DND-41 (cell line): ENCODE measurements around the gene CDCA5.

Source experiments
- CTCF ChIP-seq: IDR thresholded peaks from 2 replicates; pipeline ENCODE4 v1.5.1; 2012; ENCODE audit warnings: borderline replicate concordance, low read length, moderate library complexity, mild to moderate bottlenecking; ENCODE audit not compliant: poor library complexity, severe bottlenecking; ENCODE audit errors: extremely low read depth
- EZH2 ChIP-seq: IDR thresholded peaks from 3 replicates; pipeline ENCODE4 v1.6.1; 2012; ENCODE audit warnings: borderline replicate concordance, low read depth, mild to moderate bottlenecking, moderate library complexity, low read length, inconsistent platforms; ENCODE audit not compliant: severe bottlenecking

DNA sequence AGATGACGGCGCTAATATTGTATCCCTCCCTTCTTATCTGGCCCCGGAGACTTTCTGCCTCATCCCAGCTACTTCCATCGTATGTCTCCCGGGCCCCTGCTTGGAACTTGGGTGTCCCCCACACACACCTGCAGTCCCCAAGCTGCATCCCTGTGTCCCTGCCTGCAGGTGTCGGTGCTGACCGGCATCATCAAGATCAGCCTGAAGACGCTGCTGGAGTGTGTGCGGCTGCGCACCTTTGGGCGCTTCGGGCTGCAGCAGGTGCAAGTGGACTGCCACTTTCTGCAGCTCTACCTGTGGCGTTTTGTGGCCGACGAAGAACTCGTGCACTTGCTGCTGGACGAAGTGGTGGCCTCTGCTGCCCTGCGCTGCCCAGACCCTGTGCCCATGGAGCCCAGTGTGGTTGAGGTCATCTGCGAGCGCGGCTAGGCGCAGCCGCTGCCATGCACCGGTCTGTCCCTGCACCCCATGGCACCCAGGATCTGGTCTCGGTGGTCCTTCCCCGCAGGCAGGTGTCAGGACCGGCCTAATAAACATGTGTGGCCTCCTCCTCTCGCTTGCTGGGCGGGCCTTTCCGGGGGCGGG, 27.4 kb upstream of the CDCA5 start:
- TF ChIP-seq EZH2 (no peak), CTCF (peak; percentile 8)
